Tongue (tissue), 2 donors: ENCODE data around the gene UNC50. TPM values are rescaled to one million over a fixed set of nuclear protein-coding genes. Genes with fewer than 3 reads are reported as not detected.

Experiments
- DNase-seq: peaks from one replicate; pipeline ENCODE4 v3.0.0-alpha.2; 2015
- total RNA-seq: library from RNA; depleted of rRNA; stranded (reverse); fragments of >200 nt; gene quantifications from one replicate; pipeline ENCODE4 v1.2.3, GENCODE V29; 2014

The UNC50 gene
- 34.2 TPM for total RNA-seq

GRCh38 chr2:98608116-98608961, at the start of gene UNC50, which contains the start of gene COA5:
Gene UNC50 (plus strand): TSS chr2:98608589. CDS start chr2:98609760, 1,171 bp downstream.
Gene COA5 (minus strand): TSS chr2:98608512. CDS start chr2:98608405, 107 bp downstream.
- peak; percentile 94 for DNase-seq

- no peak for DNase-seq
Observed at GRCh38 chr2:98558852-98559530, 49.4 kb upstream of the UNC50 start.

GRCh38 chr2:98559581-98559980, 48.8 kb upstream of the UNC50 start:
- DNase-seq = no peak

- no peak for DNase-seq
Observed at GRCh38 chr2:98560256-98560771, 48.1 kb upstream of the UNC50 start.

GRCh38 chr2:98561018-98561417, 47.4 kb upstream of the UNC50 start:
- no peak for DNase-seq

- DNase-seq = no peak
Observed at GRCh38 chr2:98561902-98562695, 46.3 kb upstream of the UNC50 start.

GRCh38 chr2:98563394-98563793, 45.0 kb upstream of the UNC50 start:
- no peak for DNase-seq

- no peak for DNase-seq
Observed at GRCh38 chr2:98564541-98565132, 43.8 kb upstream of the UNC50 start.

GRCh38 chr2:98565286-98565860, 43.0 kb upstream of the UNC50 start:
- DNase-seq = no peak

GRCh38 chr2:98565941-98566340, 42.4 kb upstream of the UNC50 start:
- DNase-seq = no peak

GRCh38 chr2:98568161-98568956, 40.0 kb upstream of the UNC50 start:
- no peak for DNase-seq

- no peak for DNase-seq
Observed at GRCh38 chr2:98569197-98569793, 39.1 kb upstream of the UNC50 start.

- DNase-seq = no peak
Observed at GRCh38 chr2:98569915-98570314, 38.5 kb upstream of the UNC50 start.

- DNase-seq = no peak
Observed at GRCh38 chr2:98570356-98570755, 38.0 kb upstream of the UNC50 start.

- DNase-seq = no peak
Observed at GRCh38 chr2:98571121-98571701, 37.2 kb upstream of the UNC50 start.

GRCh38 chr2:98571796-98572195, 36.6 kb upstream of the UNC50 start:
- DNase-seq = no peak

GRCh38 chr2:98572211-98572610, 36.2 kb upstream of the UNC50 start:
- DNase-seq = no peak

GRCh38 chr2:98572676-98573075, 35.7 kb upstream of the UNC50 start:
- DNase-seq = no peak

GRCh38 chr2:98573426-98573825, 35.0 kb upstream of the UNC50 start:
- no peak for DNase-seq
